Endothelial cell of umbilical vein (primary cell): Measurements from ENCODE around the gene EXOSC6. TPM values are rescaled to one million over a fixed set of nuclear protein-coding genes. Genes with fewer than 3 reads are reported as not detected.

Source experiments
- BruUV-seq: library from RNA; stranded (reverse); fragments of 400-500 nt; replicated peaks from 2 replicates; lab custom pipeline; 2021; lab: Mats Ljungman, UMichigan
- CTCF ChIA-PET: fragments of 300-600, 350-600 bp; sonication (Branson Sonifier 250); formaldehyde crosslinking; loops from one replicate; lab custom pipeline; 2021; ENCODE audit warnings: antibody characterized with exemption, inconsistent platforms; lab: Charles Lee
- POLR2A ChIA-PET: fragments of 300-600, 350-600 bp; sonication (Branson Sonifier 250); formaldehyde crosslinking; loops from one replicate; lab custom pipeline; 2021; ENCODE audit warnings: antibody characterized with exemption, inconsistent platforms; lab: Charles Lee
- DNase-seq: peaks from one replicate; pipeline ENCODE4 v3.0.0-alpha.2; 2011; ENCODE audit warnings: low read depth, low spot score
- FAIRE-seq: peaks from 2 replicates; lab custom pipeline; 2011; peaks lifted over from hg19 to GRCh38; lab: Jason Lieb, UNC
- H2AFZ ChIP-seq: 2 replicates; pipeline ENCODE4 v1.6.0; 2012; ENCODE audit warnings: low read depth, low read length, control low read depth, inconsistent platforms
- H3K27ac ChIP-seq: 2 replicates; pipeline ENCODE4 v1.5.1; 2011; ENCODE audit warnings: low read depth, mild to moderate bottlenecking, control low read depth, low read length, moderate library complexity; ENCODE audit not compliant: insufficient read depth
- H3K27me3 ChIP-seq, 2 experiments: 2 replicates each; pipeline versions ENCODE4 v1.6.0 to v1.6.1; 2011; ENCODE audit warnings: low read length in 2 of 2, mixed read lengths in 1 of 2; ENCODE audit not compliant: control insufficient read depth in 2 of 2, insufficient read depth in 2 of 2
- H3K36me3 ChIP-seq, 2 experiments: 2 replicates in 1 of 2; 3 replicates in 1 of 2; pipeline ENCODE4 v1.5.1; 2011; ENCODE audit warnings: low read length in 2 of 2, mild to moderate bottlenecking in 1 of 2, moderate library complexity in 1 of 2; ENCODE audit not compliant: control insufficient read depth in 2 of 2, insufficient read depth in 2 of 2; ENCODE audit errors: extremely low read depth in 1 of 2
- H3K4me1 ChIP-seq: 3 replicates; pipeline ENCODE4 v1.5.1; 2011; ENCODE audit warnings: mild to moderate bottlenecking, low read length; ENCODE audit not compliant: control insufficient read depth, insufficient read depth; ENCODE audit errors: extremely low read depth
- H3K4me2 ChIP-seq: 2 replicates; pipeline ENCODE4 v1.6.1; 2011; ENCODE audit warnings: low read length, control low read depth, mixed read lengths; ENCODE audit not compliant: insufficient read depth
- H3K4me3 ChIP-seq, 3 experiments: fragments of 200-600 bp in 1 of 3; sonication (generic), shearing (Covaris generic) in 1 of 3; replicated peaks in 1 of 3; 2 replicates each; pipeline ENCODE4 v1.5.1; 2011 to 2016; ENCODE audit warnings: control low read depth in 3 of 3, low read length in 3 of 3, mild to moderate bottlenecking in 2 of 3, inconsistent platforms in 1 of 3, low read depth in 1 of 3, moderate library complexity in 1 of 3; ENCODE audit not compliant: insufficient read depth in 1 of 3
- H3K79me2 ChIP-seq: 2 replicates; pipeline ENCODE4 v1.6.0; 2012; ENCODE audit warnings: low read length, inconsistent platforms; ENCODE audit not compliant: control insufficient read depth, insufficient read depth
- H3K9ac ChIP-seq: replicated peaks from 2 replicates; pipeline ENCODE3; 2011; ENCODE audit warnings: low read length, control low read depth; ENCODE audit not compliant: insufficient read depth; ENCODE audit errors: extremely low read depth
- H3K9me1 ChIP-seq: replicated peaks from 3 replicates; pipeline ENCODE4 v1.6.0; 2011; ENCODE audit warnings: mild to moderate bottlenecking, low read length; ENCODE audit not compliant: control insufficient read depth, insufficient read depth; ENCODE audit errors: extremely low read depth
- H3K9me3 ChIP-seq: replicated peaks from 2 replicates; pipeline ENCODE4 v1.5.1; 2012; ENCODE audit warnings: low read length, inconsistent platforms; ENCODE audit not compliant: control insufficient read depth, insufficient read depth
- H4K20me1 ChIP-seq: replicated peaks from 2 replicates; pipeline ENCODE3; 2011; ENCODE audit warnings: mild to moderate bottlenecking, low read length; ENCODE audit not compliant: control insufficient read depth, insufficient read depth; ENCODE audit errors: extremely low read depth
- CTCF ChIP-seq, 2 donors: IDR thresholded peaks; 1 replicate in 1 of 2; 2 replicates in 1 of 2; pipeline ENCODE4 v1.5.1; 2011; ENCODE audit warnings: low read length in 2 of 2, mild to moderate bottlenecking in 2 of 2, moderate library complexity in 2 of 2, control low read depth in 1 of 2, inconsistent platforms in 1 of 2, low read depth in 1 of 2; ENCODE audit not compliant: insufficient read depth in 1 of 2; ENCODE audit errors: extremely low read depth in 1 of 2
- EZH2 ChIP-seq: IDR thresholded peaks from 2 replicates; pipeline ENCODE4 v1.6.1; 2012; ENCODE audit warnings: borderline replicate concordance, low read depth, mild to moderate bottlenecking, moderate library complexity, low read length, inconsistent platforms; ENCODE audit not compliant: severe bottlenecking
- FOS ChIP-seq: IDR thresholded peaks from 2 replicates; pipeline ENCODE4 v1.6.1; 2011; ENCODE audit warnings: mild to moderate bottlenecking, low read length, moderate library complexity, borderline replicate concordance; ENCODE audit not compliant: insufficient read depth
- GATA2 ChIP-seq: IDR thresholded peaks from 2 replicates; pipeline ENCODE4 v1.7.0; 2011; ENCODE audit warnings: low read depth, mild to moderate bottlenecking, moderate library complexity, mixed read lengths, low read length; ENCODE audit not compliant: insufficient read length, insufficient read depth
- JUN ChIP-seq: IDR thresholded peaks from 2 replicates; pipeline ENCODE4 v1.6.1; 2011; ENCODE audit warnings: borderline replicate concordance, low read depth; ENCODE audit not compliant: insufficient read length, insufficient read depth
- MAX ChIP-seq: IDR thresholded peaks from 2 replicates; pipeline ENCODE4 v1.6.1; 2011; ENCODE audit not compliant: insufficient read depth, insufficient read length
- MYC ChIP-seq: IDR thresholded peaks from one replicate; pipeline ENCODE4 v1.6.1; 2011; ENCODE audit warnings: mild to moderate bottlenecking, low read depth, low read length
- POLR2A ChIP-seq: IDR thresholded peaks from 2 replicates; pipeline ENCODE4 v1.6.1; 2012; ENCODE audit warnings: low read depth, mild to moderate bottlenecking, control low read depth, low read length
- POLR2AphosphoS5 ChIP-seq: IDR thresholded peaks from 2 replicates; pipeline ENCODE4 v1.6.1; 2012; ENCODE audit warnings: low read depth, mild to moderate bottlenecking, control low read depth, low read length, moderate library complexity; ENCODE audit not compliant: insufficient read depth
- dilution Hi-C: fragments of 300-500 bp; cut with MboI; formaldehyde crosslinking; loops from one replicate; pipeline ENCODE4 v1.15.0; 2019; ENCODE audit warnings: low sequenced_read_pairs; ENCODE audit not compliant: extremely low pct_ligation_motif_present
- intact Hi-C: fragments of 100-400 bp; cut with micrococcal nuclease; formaldehyde crosslinking; loops from one replicate; pipeline ENCODE4 v1.10.0; 2022
- polyA plus RNA-seq, 4 experiments: library from polyadenylated mRNA; depleted of rRNA in 3 of 4; stranded (reverse) in 3 of 4; unstranded in 1 of 4; fragments of >200 nt; gene quantifications; 2 replicates each; pipeline versions ENCODE4 v1.2.1 to v1.2.3, GENCODE V29; 2011 to 2012; ENCODE audit warnings: missing spikeins in 1 of 4
- total RNA-seq: library from RNA; stranded (reverse); gene quantifications from 2 replicates; pipeline ENCODE4 v1.2.3, GENCODE V29; 2021

Gene EXOSC6
- total and polyA plus RNA-seq, 2 donors (not counting 3 experiments of a cell fraction or from before 2014, with no cell fraction given), result 12.6 to 29.2 TPM

- ChIA-PET CTCF (interaction anchor here (0.6 to 1.8 kb wide), 8 partner anchors 9 to 91 kb away, joined by 3 to 6 read pairs (median 4); no protein-coding TSS in a partner anchor), POLR2A (no interaction called here)
- no peaks in the 10 kb centered on the region for H3K9me3 ChIP-seq
- H3K9ac ChIP-seq, result no peak overlapping the region
- H3K36me3 ChIP-seq, result peaks cover 18 to 57% of the 10 kb centered on the region in 2 experiments
- no peaks in the 10 kb centered on the region for H4K20me1 ChIP-seq
- no peak overlapping the region for H3K27ac ChIP-seq
- H3K79me2 ChIP-seq, result peaks cover 16% of the 10 kb centered on the region
- H2AFZ ChIP-seq, result no peak overlapping the region
- H3K4me3 ChIP-seq, result no peak overlapping the region
- intact Hi-C loops, result no loop called here
- H3K9me1 ChIP-seq, result no peaks in the 10 kb centered on the region
- no peaks in the 10 kb centered on the region for H3K27me3 ChIP-seq
- TF ChIP-seq JUN (no peak), POLR2AphosphoS5 (no peak), FOS (no peak), MAX (no peak), MYC (no peak), GATA2 (no peak), CTCF (IDR thresholded peaks at IDR 0.05; ENCODE audit: extremely low read depth in 1 of 2, insufficient read depth in 1 of 2, low read depth in 1 of 2, low read length in 2 of 2) (no peak), POLR2A (no peak), EZH2 (no peak)
- peaks cover 3% of the 10 kb centered on the region for H3K4me1 ChIP-seq
- no peak overlapping the region for H3K4me2 ChIP-seq
- dilution Hi-C loops, result no loop called here
- DNase-seq (no peak), FAIRE-seq (no peak)
- BruUV-seq, result no TSS peak
Measured at GRCh38 chr16:70254180-70254964, 2.6 kb upstream of the EXOSC6 start.
